B cell (primary cell): Measurements from ENCODE around the gene SENP5. TPM values are rescaled to one million over a fixed set of nuclear protein-coding genes. Genes with fewer than 3 reads are reported as not detected.

Experiments
- ATAC-seq: fragments of 200-7000 bp; cut with Tn5 transposase; one replicate; pipeline ENCODE4 v1.10.0; 2021; ENCODE audit warnings: low read depth, mild to moderate bottlenecking, moderate number of reproducible peaks, moderate library complexity
- CTCF ChIA-PET: fragments of 350-600 bp; sonication (Branson Sonifier 250); formaldehyde crosslinking; loops from one replicate; lab custom pipeline; 2021; ENCODE audit warnings: antibody characterized with exemption, inconsistent platforms; lab: Charles Lee
- POLR2A ChIA-PET: fragments of 350-600 bp; sonication (Branson Sonifier 250); formaldehyde crosslinking; loops from one replicate; lab custom pipeline; 2021; ENCODE audit warnings: antibody characterized with exemption; lab: Charles Lee
- DNase-seq: peaks from one replicate; pipeline ENCODE4 v3.0.0; 2013
- H2AFZ ChIP-seq: 2 replicates; pipeline ENCODE4 v1.6.1; 2012; ENCODE audit warnings: mild to moderate bottlenecking, low read depth, low read length; ENCODE audit not compliant: insufficient read depth, poor library complexity, severe bottlenecking
- H3K27ac ChIP-seq, 2 donors: 1 replicate in 1 of 2; 2 replicates in 1 of 2; pipeline ENCODE4 v1.5.1; 2012 to 2013; ENCODE audit warnings: low read length in 2 of 2, mild to moderate bottlenecking in 2 of 2, moderate library complexity in 1 of 2
- H3K27me3 ChIP-seq, 4 experiments: fragments of 200-600 bp in 1 of 4; sonication (generic) in 1 of 4; replicated peaks in 1 of 4; 1 replicate in 2 of 4; 2 replicates in 2 of 4; pipeline versions ENCODE4 v1.6.1 to v1.7.0; 2013 to 2016; ENCODE audit warnings: low read length in 3 of 4, mild to moderate bottlenecking in 2 of 4, mixed read lengths in 1 of 4, moderate library complexity in 1 of 4; ENCODE audit not compliant: insufficient read depth in 4 of 4, control insufficient read depth in 3 of 4; ENCODE audit errors: control extremely low read depth in 1 of 4
- H3K36me3 ChIP-seq, 2 experiments: replicated peaks in 1 of 2; 1 replicate in 1 of 2; 2 replicates in 1 of 2; pipeline versions ENCODE4 v1.6.1 to v1.7.1; 2013; ENCODE audit warnings: low read length in 1 of 2; ENCODE audit not compliant: insufficient read depth in 2 of 2, control insufficient read depth in 1 of 2; ENCODE audit errors: control extremely low read depth in 1 of 2, extremely low read depth in 1 of 2
- H3K4me1 ChIP-seq, 2 donors: fragments of 200-600 bp in 1 of 2; sonication (generic) in 1 of 2; 1 replicate in 1 of 2; 2 replicates in 1 of 2; pipeline versions ENCODE4 v1.5.1 to v1.6.1; 2013 to 2017; ENCODE audit warnings: low read length in 2 of 2; ENCODE audit not compliant: control insufficient read depth in 2 of 2, insufficient read depth in 2 of 2
- H3K4me2 ChIP-seq: replicated peaks from 2 replicates; pipeline ENCODE3; 2012; ENCODE audit warnings: mild to moderate bottlenecking, low read depth, low read length; ENCODE audit not compliant: poor library complexity, severe bottlenecking
- H3K4me3 ChIP-seq, 5 experiments: fragments of 200-600 bp in 1 of 5; sonication (generic) in 1 of 5; 1 replicate in 3 of 5; 2 replicates in 2 of 5; pipeline versions ENCODE4 v1.5.1 to v1.7.0; 2011 to 2016; ENCODE audit warnings: low read length in 4 of 5, mild to moderate bottlenecking in 4 of 5, low read depth in 2 of 5, control low read depth in 1 of 5, moderate library complexity in 1 of 5; ENCODE audit not compliant: insufficient read depth in 1 of 5; ENCODE audit errors: control extremely low read depth in 1 of 5, extremely low read depth in 1 of 5
- H3K79me2 ChIP-seq: fragments of 200-600 bp; sonication (generic); one replicate; pipeline ENCODE4 v1.6.0; 2016; ENCODE audit warnings: low read length; ENCODE audit not compliant: control insufficient read depth, insufficient read depth
- H3K9ac ChIP-seq: fragments of 200-600 bp; sonication (generic); 2 replicates; pipeline ENCODE4 v1.6.1; 2017; ENCODE audit warnings: mild to moderate bottlenecking, low read length, moderate library complexity
- H3K9me3 ChIP-seq, 3 donors: one replicate each; pipeline versions ENCODE4 v1.6.1 to v1.7.1; 2013; ENCODE audit warnings: low read length in 2 of 3; ENCODE audit not compliant: control insufficient read depth in 2 of 3, insufficient read depth in 1 of 3; ENCODE audit errors: control extremely low read depth in 1 of 3
- H4K20me1 ChIP-seq: 2 replicates; pipeline ENCODE4 v1.6.0; 2012; ENCODE audit warnings: mild to moderate bottlenecking, low read length; ENCODE audit not compliant: insufficient read depth, control insufficient read depth, poor library complexity, severe bottlenecking
- H3K27ac Mint-ChIP-seq: one replicate; pipeline ENCODE4 v1.8.0; 2021; ENCODE audit warnings: mixed read lengths
- H3K27me3 Mint-ChIP-seq: one replicate; pipeline ENCODE4 v1.8.0; 2021; ENCODE audit warnings: mixed read lengths
- H3K4me1 Mint-ChIP-seq: one replicate; pipeline ENCODE4 v1.8.0; 2021; ENCODE audit warnings: mixed read lengths
- H3K4me3 Mint-ChIP-seq: one replicate; pipeline ENCODE4 v1.8.0; 2021; ENCODE audit warnings: mixed read lengths
- H3K9me3 Mint-ChIP-seq: one replicate; pipeline ENCODE4 v1.8.0; 2022; ENCODE audit warnings: mixed read lengths; ENCODE audit not compliant: insufficient read depth
- EZH2 ChIP-seq: IDR thresholded peaks from 2 replicates; pipeline ENCODE4 v1.6.1; 2012; ENCODE audit warnings: borderline replicate concordance, low read depth, mild to moderate bottlenecking, moderate library complexity, low read length; ENCODE audit not compliant: insufficient read depth, poor library complexity, severe bottlenecking
- WGBS: methylation state at CpG from one replicate; pipeline ENCODE4 v1.1.5; 2013; ENCODE audit warnings: missing lambda C conversion rate; ENCODE audit not compliant: insufficient coverage; 5-methylcytosine and 5-hydroxymethylcytosine counted together
- intact Hi-C: fragments of 100-400 bp; cut with micrococcal nuclease; formaldehyde crosslinking; loops from one replicate; pipeline ENCODE4 v1.10.0; 2022
- polyA plus RNA-seq: library from polyadenylated mRNA; depleted of rRNA; stranded (reverse); fragments of >200 nt; gene quantifications from 2 replicates; pipeline ENCODE4 v1.2.3, GENCODE V29; 2012
- total RNA-seq, 2 donors: library from RNA; stranded (reverse); fragments of 120-200 nt in 1 of 2; gene quantifications; 1 replicate in 1 of 2; 2 replicates in 1 of 2; pipeline versions ENCODE4 v1.2.3 to v1.2.4, GENCODE V29; 2013 to 2022
- TF ChIP-seq, protein P1 (sequence below): fragments of 200-600 bp; IDR thresholded peaks from one replicate; pipeline ENCODE4 v1.8.0; 2022; ENCODE audit warnings: antibody characterized with exemption, mild to moderate bottlenecking

SENP5 gene
- total and polyA plus RNA-seq, 2 donors (not counting 1 experiment from before 2014, with no cell fraction given): 9.2 to 51.5 TPM

- peaks cover 6 to 8% of the 10 kb centered on the region in 2 donors for H3K4me1 ChIP-seq
- H3K27ac ChIP-seq: no peak overlapping the region
- ChIA-PET CTCF (interaction anchor here (1.4 kb wide), 1 partner anchor 80 kb away, joined by 4 read pairs; no protein-coding TSS in a partner anchor), POLR2A (no interaction called here)
- WGBS: no CpG with 5 or more reads among the region's 1 CpG
- peaks cover 4 to 10% (median 10%) of the 10 kb centered on the region in 3 donors for H3K9me3 ChIP-seq
- no peaks in the 10 kb centered on the region for H4K20me1 ChIP-seq
- H3K4me3 Mint-ChIP-seq: no peak overlapping the region
- DNase-seq (no peak), ATAC-seq (no peak)
- H3K4me1 Mint-ChIP-seq: peaks cover 16% of the 10 kb centered on the region
- intact Hi-C loops: no loop called here
- no peak for TF ChIP-seq EZH2
- TF ChIP-seq, protein P1, sequence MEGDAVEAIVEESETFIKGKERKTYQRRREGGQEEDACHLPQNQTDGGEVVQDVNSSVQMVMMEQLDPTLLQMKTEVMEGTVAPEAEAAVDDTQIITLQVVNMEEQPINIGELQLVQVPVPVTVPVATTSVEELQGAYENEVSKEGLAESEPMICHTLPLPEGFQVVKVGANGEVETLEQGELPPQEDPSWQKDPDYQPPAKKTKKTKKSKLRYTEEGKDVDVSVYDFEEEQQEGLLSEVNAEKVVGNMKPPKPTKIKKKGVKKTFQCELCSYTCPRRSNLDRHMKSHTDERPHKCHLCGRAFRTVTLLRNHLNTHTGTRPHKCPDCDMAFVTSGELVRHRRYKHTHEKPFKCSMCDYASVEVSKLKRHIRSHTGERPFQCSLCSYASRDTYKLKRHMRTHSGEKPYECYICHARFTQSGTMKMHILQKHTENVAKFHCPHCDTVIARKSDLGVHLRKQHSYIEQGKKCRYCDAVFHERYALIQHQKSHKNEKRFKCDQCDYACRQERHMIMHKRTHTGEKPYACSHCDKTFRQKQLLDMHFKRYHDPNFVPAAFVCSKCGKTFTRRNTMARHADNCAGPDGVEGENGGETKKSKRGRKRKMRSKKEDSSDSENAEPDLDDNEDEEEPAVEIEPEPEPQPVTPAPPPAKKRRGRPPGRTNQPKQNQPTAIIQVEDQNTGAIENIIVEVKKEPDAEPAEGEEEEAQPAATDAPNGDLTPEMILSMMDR: no peak
- H3K36me3 ChIP-seq: peaks cover 9 to 10% of the 10 kb centered on the region in 2 experiments
- no peak overlapping the region for H3K27ac Mint-ChIP-seq
- H3K9me3 Mint-ChIP-seq: no peaks in the 10 kb centered on the region
- no peaks in the 10 kb centered on the region for H3K27me3 Mint-ChIP-seq
- no peaks in the 10 kb centered on the region for H3K79me2 ChIP-seq
- no peak overlapping the region for H3K9ac ChIP-seq
- no peak overlapping the region for H3K4me2 ChIP-seq
- no peak overlapping the region for H2AFZ ChIP-seq
- H3K4me3 ChIP-seq: no peak overlapping the region
- H3K27me3 ChIP-seq: no peaks in the 10 kb centered on the region
Observed at GRCh38 chr3:196916221-196916620, 48.5 kb downstream of the SENP5 start.

DNA sequence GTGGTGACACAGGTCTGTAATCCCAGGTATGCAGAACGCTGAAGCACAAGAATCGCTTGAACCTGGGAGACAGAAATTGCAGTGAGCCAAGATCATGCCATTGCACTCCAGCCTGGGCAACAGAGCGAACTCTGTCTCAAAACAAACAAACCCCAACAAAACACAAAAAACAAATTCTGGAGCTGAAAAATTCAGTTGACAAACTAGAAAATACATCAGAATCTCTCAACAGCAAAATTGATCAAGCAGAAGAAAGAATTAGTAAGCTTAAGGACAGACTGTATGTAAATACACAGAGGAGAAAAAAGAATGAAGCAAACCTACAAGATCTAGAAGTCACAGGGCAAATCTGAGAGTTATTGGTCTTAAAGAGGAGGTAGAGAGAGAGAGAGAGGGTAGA lies 49.3 kb downstream of the SENP5 start:
- ATAC-seq: no peak
- Histone ChIP-seq H3K79me2 (no peaks in the 10 kb centered on the region), H3K36me3 (peaks cover 9 to 11% of the 10 kb centered on the region in 2 experiments), H3K9ac (no peak overlapping the region), H3K4me2 (no peak overlapping the region), H3K4me1 (peaks cover 6 to 8% of the 10 kb centered on the region in 2 donors), H4K20me1 (no peaks in the 10 kb centered on the region), H3K9me3 (peaks cover 4 to 10% (median 10%) of the 10 kb centered on the region in 3 donors), H3K27me3 (no peaks in the 10 kb centered on the region), H3K27ac (no peak overlapping the region), H2AFZ (no peak overlapping the region), H3K4me3 (no peak overlapping the region)
- TF ChIP-seq, protein P1: no peak
- no peak for TF ChIP-seq EZH2
- ChIA-PET CTCF (interaction anchor here (1.2 to 1.4 kb wide), 2 partner anchors 8 to 81 kb away, joined by 4 read pairs; no protein-coding TSS in a partner anchor), POLR2A (no interaction called here)
- H3K27me3 Mint-ChIP-seq: no peaks in the 10 kb centered on the region
- DNase-seq: no peak
- no peak overlapping the region for H3K27ac Mint-ChIP-seq
- peaks cover 17% of the 10 kb centered on the region for H3K4me1 Mint-ChIP-seq
- WGBS: 100% methylated on average over 3 of the region's 3 CpGs
- intact Hi-C loops: no loop called here
- H3K9me3 Mint-ChIP-seq: no peaks in the 10 kb centered on the region
- no peak overlapping the region for H3K4me3 Mint-ChIP-seq
